NCI-H2196 treated with DMSO at 0.1 percent for 48 hours (cell line): ENCODE data around the gene ZKSCAN1.
A peak's percentile ranks its signal among the peaks of the same experiment; 100 is the strongest.

ENCODE experiments used
- DNase-seq: peaks from one replicate; lab custom pipeline; 2025; ENCODE audit not compliant: unreplicated experiment; lab: John Stamatoyannopoulos, UW

Gene ZKSCAN1

DNA sequence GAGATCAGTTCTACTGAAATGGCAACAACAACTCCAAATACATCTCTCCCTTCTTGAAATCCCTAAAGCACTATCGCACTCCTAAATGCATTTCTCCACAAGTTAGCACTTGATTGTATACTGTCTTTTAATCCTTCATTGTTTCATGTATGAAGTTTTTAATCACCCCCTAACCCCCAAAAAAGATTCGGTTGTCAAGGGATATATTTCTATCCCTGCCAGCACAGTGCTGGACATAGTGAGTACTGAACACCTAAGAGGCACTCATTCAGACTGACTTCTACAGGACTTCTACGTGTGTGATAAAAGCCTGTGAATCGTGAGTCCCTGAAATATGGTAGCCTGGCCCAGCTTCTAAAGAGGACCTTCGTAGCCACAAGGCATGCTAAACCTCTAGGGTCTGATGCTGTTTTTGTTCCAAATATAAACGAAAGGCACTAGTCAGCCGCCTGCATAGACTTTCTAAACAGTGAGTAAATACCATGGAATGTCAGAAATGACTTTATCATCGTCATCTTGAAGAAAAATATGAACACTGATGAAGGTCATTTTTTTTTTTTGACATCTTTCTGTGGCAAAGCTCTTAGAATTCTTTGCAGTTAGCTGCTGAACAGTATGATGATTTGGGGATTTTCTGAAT, 19.6 kb downstream of the ZKSCAN1 start:
- DNase-seq = no peak

DNA sequence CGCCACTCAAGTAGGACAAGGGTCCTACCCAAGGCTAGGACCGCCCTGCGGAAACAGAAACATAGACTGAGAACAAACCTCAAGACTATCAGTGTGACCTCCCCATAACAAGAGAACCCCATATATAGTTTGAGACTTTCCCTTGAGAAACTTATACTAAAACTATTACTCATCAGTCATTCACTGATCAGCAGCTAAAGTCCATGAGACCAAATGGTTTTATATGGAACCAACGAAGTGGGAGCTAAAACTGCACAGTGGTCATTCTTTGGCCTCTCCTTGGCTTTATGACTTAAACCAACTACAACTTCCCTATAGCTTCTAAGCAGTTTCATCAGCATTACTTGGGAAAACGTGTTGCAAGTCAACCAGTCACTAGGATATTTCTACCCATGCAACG, 20.5 kb downstream of the ZKSCAN1 start:
- DNase-seq = no peak

DNA sequence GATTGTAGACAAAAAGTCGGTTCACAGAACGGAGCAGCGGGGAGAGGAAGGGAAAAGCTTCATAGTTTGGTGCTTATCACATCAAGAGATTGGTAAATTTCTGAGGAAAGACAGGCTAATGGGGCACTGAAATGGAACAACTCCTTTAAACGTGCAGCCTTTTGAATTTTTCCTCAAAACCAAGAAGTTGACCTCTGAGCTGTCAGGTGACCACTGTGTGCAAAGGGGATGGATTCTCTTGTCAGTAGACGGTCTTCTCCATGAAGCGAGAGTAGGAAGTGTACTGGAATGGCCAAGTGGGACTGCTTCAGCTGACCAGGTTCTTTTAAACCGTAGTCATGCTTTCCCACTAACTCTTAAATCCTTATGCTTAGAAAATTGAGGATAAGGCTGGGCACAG, 22.9 kb downstream of the ZKSCAN1 start:
- no peak for DNase-seq

GRCh38 chr7:100040575-100040974, 25.2 kb downstream of the ZKSCAN1 start:
- no peak for DNase-seq

DNA sequence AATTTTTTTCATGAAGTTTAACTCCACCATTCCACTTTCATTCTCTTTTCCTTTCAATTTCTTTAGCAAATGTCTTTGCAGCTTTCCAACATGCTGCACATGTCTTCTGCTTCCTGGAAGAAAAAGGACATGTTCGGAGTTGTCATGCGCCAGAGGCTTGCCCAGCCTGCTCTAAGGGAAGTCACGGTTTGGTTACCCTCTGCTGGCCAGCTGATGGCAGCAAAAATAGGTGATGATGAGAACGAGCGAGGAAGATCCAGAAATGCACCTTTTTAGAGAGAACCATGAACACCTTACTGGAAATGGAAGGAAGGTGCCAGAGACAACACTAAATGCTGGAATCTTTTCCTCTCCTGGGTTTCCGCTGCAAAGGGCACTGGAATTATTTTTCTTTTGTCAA, 29.3 kb downstream of the ZKSCAN1 start:
- DNase-seq = no peak

DNA sequence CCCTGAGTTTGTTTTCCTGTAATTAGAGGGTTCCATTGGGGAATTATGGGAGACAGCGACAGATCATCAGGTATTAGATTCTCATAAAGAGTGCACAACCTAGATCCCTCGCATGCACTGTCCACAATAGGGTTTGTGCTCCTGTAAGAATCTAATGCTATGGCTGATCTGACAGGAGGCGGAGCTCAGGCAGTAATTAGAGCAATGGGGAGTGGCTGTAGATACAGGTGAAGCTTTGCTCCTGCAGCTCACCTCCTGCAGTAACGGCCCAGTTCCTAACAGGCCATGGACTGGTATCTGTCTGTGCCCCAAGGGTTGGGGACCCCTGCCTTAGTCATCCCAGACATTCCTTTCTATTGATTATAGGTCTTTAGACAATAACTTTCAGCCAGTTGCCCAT, 33.3 kb downstream of the ZKSCAN1 start:
- DNase-seq = no peak

- peak; percentile 52 for DNase-seq
Observed at GRCh38 chr7:100049441-100050291, 34.3 kb downstream of the ZKSCAN1 start, which contains the start of gene ZSCAN21. TSS of gene ZSCAN21 (plus strand) at chr7:100049774. CDS start at chr7:100057007, 7,233 bp downstream.

- no peak for DNase-seq
Observed at GRCh38 chr7:100051611-100052010, 36.2 kb downstream of the ZKSCAN1 start.

DNA sequence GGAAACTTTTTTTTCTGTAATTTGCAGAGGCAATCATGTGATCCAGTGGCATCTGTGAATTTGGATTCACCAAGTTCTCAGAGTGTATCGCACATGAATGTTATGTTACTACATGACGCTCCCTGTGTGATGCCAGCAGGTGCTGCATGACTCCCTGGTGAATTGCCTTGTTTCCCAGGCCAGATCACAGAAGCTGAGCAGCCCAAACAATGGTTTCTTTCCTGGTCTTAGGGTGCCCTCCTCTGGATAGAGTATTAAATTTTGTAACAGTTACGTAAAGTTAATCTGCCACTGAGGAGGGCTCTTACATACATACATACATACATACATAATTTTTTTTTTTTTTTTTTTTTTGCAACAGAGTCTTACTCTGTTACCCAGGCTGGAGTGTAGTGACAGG, 37.8 kb downstream of the ZKSCAN1 start:
- DNase-seq = peak; percentile 75

GRCh38 chr7:100057006-100057405, 41.6 kb downstream of the ZKSCAN1 start:
- no peak for DNase-seq

DNA sequence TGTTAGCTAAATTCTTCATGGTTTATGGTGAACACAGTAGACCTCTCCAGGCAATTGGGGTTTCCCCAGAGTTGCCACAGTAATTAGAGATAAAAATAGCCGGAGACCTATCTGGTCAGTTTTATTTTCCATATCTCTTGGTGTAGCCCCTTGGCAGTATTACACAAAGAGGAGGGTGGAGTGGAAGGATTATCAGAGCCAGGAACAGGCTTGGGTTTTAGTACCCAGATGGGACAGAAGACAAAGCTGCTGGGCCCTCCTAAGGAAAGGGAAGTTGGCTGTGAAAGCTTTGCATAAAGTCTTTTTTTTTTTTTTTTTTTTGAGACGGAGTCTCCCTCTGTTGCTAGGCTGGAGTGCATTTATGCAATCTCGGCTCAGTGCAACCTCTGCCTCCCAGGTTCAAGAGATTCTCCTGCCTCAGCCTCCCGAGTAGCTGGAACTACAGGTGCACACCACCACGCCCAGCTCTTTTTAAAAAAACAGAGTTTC, 43.9 kb downstream of the ZKSCAN1 start:
- no peak for DNase-seq

DNA sequence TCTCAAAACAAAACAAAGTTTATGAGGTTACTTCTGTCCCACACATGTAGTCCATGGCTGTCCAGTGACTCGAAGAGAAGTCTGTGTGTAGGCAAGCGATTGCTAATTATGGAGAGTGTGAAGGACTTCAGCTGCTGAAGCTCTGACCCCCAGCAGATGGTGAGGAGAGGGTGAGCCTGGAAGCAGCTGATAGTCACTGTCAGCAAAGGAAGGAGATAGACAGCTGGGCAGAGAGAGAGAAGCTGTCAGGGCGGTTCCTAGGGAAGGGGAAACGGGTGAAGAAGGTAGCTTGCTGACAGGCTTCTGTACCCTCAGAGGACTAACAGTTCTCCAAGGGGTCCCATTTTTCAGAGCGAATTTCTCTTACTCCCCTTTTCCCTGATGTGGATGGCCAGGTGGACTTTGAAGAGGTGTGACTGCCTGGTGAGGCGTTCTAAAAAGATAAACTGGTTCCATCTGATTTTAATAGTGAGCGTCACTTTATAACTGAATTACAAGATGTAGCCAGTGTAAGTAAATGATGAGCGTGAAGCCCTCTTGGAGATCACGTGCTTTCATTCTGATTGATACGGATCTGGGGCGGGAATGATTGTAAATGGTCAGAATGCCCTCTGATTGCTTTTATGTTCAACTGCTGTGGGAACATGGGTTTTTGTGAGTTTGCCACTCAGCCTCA, 46.3 kb downstream of the ZKSCAN1 start:
- no peak for DNase-seq

- no peak for DNase-seq
Observed at GRCh38 chr7:100063376-100063775, 48.0 kb downstream of the ZKSCAN1 start.

DNA sequence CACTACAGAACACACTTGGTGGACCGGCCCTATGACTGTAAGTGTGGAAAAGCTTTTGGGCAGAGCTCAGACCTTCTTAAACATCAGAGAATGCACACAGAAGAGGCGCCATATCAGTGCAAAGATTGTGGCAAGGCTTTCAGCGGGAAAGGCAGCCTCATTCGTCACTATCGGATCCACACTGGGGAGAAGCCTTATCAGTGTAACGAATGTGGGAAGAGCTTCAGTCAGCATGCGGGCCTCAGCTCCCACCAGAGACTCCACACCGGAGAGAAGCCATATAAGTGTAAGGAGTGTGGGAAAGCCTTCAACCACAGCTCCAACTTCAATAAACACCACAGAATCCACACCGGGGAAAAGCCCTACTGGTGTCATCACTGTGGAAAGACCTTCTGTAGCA, 48.8 kb downstream of the ZKSCAN1 start:
- DNase-seq = no peak

DNA sequence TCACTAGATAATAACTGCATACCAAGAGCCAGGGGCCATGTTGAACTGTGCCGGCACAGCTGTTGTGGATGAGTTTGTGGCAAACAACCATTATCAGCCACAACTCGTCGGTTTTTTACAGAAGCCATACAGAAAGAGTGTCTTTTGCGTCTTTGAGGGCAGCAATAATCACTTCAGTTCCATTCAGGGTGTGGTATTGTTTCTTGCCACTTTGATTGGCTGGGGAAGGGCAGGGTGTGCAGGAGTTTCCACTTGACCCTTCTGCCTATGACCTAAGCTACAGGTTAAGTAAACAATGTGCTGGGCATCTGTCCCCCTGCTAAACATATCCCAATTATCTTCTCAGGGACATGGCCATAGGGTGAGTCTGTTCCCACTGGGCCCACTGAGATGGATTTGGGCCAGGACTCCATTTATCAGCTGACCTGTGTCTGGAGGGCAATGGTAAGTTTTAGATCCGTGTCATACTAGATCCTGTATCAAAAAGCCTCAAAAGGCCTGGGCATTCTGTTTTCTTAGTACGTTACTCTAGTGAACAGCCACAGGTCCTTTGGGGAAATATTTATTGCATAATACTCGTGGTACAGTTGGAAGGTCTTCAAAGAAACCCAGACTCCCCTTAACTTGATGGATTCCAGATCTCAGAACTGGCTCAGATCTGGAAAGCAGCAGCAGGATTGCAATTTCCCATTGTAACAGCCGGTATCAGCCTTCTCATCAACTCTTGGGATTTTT, 50.2 kb downstream of the ZKSCAN1 start:
- no peak for DNase-seq

DNA sequence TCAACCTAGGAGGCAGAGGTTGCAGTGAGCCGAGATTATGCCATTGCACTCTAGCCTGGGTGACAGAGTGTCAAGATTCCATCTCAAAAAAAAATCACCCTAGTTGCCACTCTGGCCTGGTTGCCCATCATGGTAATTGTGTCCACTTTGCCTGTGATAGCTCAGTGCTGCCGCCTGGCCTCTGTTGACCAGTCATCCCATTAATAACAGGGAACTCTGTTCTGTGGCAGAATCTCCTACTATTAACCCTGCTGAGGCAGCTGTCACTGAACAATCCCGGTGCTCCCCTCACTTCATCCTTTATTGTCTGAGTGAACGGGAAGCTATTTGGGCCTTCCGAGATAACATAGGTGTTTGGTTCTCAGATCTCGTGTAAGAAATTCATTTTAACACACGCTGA, 51.6 kb downstream of the ZKSCAN1 start:
- DNase-seq = no peak

DNA sequence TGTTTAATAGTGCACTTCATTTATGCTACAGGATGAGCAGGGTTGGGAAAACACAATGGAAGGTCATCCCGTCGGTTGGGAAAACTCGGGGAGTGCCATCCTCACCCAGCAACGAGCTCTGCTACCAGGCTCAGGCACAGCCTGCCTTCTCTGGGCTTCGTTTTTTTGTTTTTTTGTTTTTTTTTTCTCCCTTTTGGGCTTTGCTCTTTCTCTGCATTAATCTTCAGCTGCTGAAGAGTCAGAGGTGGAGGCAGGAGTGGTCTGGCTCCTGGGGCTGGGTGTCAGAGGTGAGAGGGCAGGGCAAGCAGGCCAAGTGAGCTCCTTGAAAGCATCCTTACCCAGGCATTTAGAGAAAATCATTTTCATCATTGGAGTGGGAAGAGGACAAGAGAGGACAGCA, 54.6 kb downstream of the ZKSCAN1 start:
- DNase-seq = no peak

DNA sequence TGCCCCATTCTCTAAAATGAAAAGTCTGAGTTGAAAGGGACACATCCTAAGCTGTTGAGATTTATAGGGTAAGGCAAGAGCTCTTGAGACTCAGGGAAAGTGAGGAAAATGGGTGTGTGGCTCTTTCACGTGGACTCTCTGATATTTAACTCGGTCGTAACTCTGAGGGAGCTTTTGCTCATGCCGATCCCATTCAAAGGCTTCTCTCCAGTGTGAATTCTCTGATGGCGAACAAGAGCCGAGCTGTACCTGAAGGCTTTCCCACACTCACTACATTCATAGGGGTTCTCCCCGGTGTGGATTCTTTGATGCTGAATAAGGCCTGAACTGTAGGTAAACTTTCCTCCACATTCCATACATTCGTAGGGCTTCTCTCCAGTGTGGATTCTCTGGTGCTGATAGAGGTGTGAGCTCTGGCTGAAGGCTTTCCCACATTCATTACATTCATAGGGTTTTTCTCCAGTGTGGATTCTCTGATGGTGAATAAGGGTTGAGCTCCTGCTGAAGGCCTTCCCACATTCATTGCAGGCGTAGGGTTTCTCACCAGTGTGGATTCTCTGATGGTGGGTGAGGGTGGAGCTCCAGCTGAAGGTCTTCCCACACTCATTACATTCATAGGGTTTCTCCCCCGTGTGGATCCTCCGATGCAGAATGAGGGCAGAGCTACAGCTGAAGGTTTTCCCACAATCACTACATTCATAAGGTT, 55.8 kb downstream of the ZKSCAN1 start:
- DNase-seq = no peak

GRCh38 chr7:100072462-100072861, 57.1 kb downstream of the ZKSCAN1 start:
- DNase-seq = no peak

DNA sequence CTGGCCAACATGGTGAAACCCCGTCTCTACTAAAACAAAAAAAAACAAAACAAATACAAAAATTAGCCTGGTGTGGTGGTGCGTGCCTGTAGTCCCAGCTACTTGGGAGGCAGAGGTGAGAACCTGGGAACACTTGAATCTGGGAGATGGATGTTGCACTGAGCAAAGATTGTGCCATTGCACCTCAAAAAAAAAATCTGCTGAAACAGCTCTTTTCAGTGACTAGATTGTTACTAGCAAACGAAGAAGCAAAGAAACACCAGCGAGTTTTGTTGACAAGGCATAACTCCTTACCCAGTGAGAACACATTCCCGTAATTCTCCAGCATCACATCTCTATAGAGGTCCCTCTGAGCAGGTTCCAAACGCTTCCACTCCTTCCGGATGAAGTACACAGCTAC, 59.4 kb downstream of the ZKSCAN1 start:
- no peak for DNase-seq
